ENCODE measurements around the gene IL11. TPM values are rescaled to one million over a fixed set of nuclear protein-coding genes. Genes with fewer than 3 reads are reported as not detected.

The IL11 gene
- total RNA-seq, 1 experiment from 2014 or later, result 141 TPM

Other genes with a start within 250 kb of the IL11 start
- 0.34 and 3.4 TPM in 2 replicates for gene TNNT1, start 221.3 kb downstream of the IL11 start, total RNA-seq (2014; rRNA removed; shearing (Covaris generic))
- gene TNNI3, start 212.7 kb downstream of the IL11 start, total RNA-seq (2014; rRNA removed; shearing (Covaris generic)), result not detected in 2 replicates
- 0.18 and 3.2 TPM in 2 replicates for gene DNAAF3, start 203.8 kb downstream of the IL11 start, total RNA-seq (2014; rRNA removed; shearing (Covaris generic))
- not detected in 2 replicates for gene SYT5, start 190.2 kb downstream of the IL11 start, total RNA-seq (2014; rRNA removed; shearing (Covaris generic))
- gene PTPRH, start 161.0 kb downstream of the IL11 start, total RNA-seq (2014; rRNA removed; shearing (Covaris generic)), result 1.4 and 2.0 TPM in 2 replicates
- gene TMEM86B, start 141.7 kb downstream of the IL11 start, total RNA-seq (2014; rRNA removed; shearing (Covaris generic)), result 0.94 and 1.8 TPM in 2 replicates
- gene PPP6R1, start 111.4 kb downstream of the IL11 start, total RNA-seq (2014; rRNA removed; shearing (Covaris generic)), result 33.6 and 48.0 TPM in 2 replicates
- gene HSPBP1, start 90.4 kb downstream of the IL11 start, total RNA-seq (2014; rRNA removed; shearing (Covaris generic)), result 43.5 and 51.4 TPM in 2 replicates
- gene BRSK1, start 86.5 kb downstream of the IL11 start, total RNA-seq (2014; rRNA removed; shearing (Covaris generic)), result 8.5 and 10.3 TPM in 2 replicates
- not detected in 2 replicates for gene TMEM150B, start 45.1 kb downstream of the IL11 start, total RNA-seq (2014; rRNA removed; shearing (Covaris generic))
- gene KMT5C, start 30.6 kb downstream of the IL11 start, total RNA-seq (2014; rRNA removed; shearing (Covaris generic)), result 4.0 and 6.8 TPM in 2 replicates
- 0.11 TPM in 1 of 2 replicates, not detected in the other for gene COX6B2, start 15.7 kb downstream of the IL11 start, total RNA-seq (2014; rRNA removed; shearing (Covaris generic))
- 0.03 TPM in 1 of 2 replicates, not detected in the other for gene GARIN5B, start 7.2 kb downstream of the IL11 start, total RNA-seq (2014; rRNA removed; shearing (Covaris generic))
- not detected in 2 replicates for gene TMEM190, start 6.4 kb upstream of the IL11 start, total RNA-seq (2014; rRNA removed; shearing (Covaris generic))
- not detected in 2 replicates for gene TMEM238, start 13.8 kb upstream of the IL11 start, total RNA-seq (2014; rRNA removed; shearing (Covaris generic))
- gene RPL28, start 15.5 kb upstream of the IL11 start, total RNA-seq (2014; rRNA removed; shearing (Covaris generic)), result 243 and 543 TPM in 2 replicates
- 509 and 518 TPM in 2 replicates for gene UBE2S, start 37.3 kb upstream of the IL11 start, total RNA-seq (2014; rRNA removed; shearing (Covaris generic))
- not detected in 2 replicates for gene SHISA7, start 72.8 kb upstream of the IL11 start, total RNA-seq (2014; rRNA removed; shearing (Covaris generic))
- gene ISOC2, start 91.2 kb upstream of the IL11 start, total RNA-seq (2014; rRNA removed; shearing (Covaris generic)), result 71.7 and 97.3 TPM in 2 replicates
- not detected in 2 replicates for gene C19orf85, start 94.3 kb upstream of the IL11 start, total RNA-seq (2014; rRNA removed; shearing (Covaris generic))
- gene ZNF628, start 106.2 kb upstream of the IL11 start, total RNA-seq (2014; rRNA removed; shearing (Covaris generic)), result 1.1 and 4.1 TPM in 2 replicates
- gene NAT14, start 114.7 kb upstream of the IL11 start, total RNA-seq (2014; rRNA removed; shearing (Covaris generic)), result 10.9 and 12.1 TPM in 2 replicates
- gene SSC5D, start 118.0 kb upstream of the IL11 start, total RNA-seq (2014; rRNA removed; shearing (Covaris generic)), result not detected in 2 replicates
- gene SBK2, start 166.7 kb upstream of the IL11 start, total RNA-seq (2014; rRNA removed; shearing (Covaris generic)), result not detected in 2 replicates
- gene SBK3, start 175.1 kb upstream of the IL11 start, total RNA-seq (2014; rRNA removed; shearing (Covaris generic)), result 0.32 TPM in 1 of 2 replicates, not detected in the other
- gene ZNF579, start 210.4 kb upstream of the IL11 start, total RNA-seq (2014; rRNA removed; shearing (Covaris generic)), result 7.2 and 12.7 TPM in 2 replicates
- gene FIZ1, start 229.1 kb upstream of the IL11 start, total RNA-seq (2014; rRNA removed; shearing (Covaris generic)), result 2.4 and 5.4 TPM in 2 replicates
- 3.8 and 15.5 TPM in 2 replicates for gene ZNF524, start 229.8 kb upstream of the IL11 start, total RNA-seq (2014; rRNA removed; shearing (Covaris generic))
- 0.63 and 1.4 TPM in 2 replicates for gene ZNF865, start 235.2 kb upstream of the IL11 start, total RNA-seq (2014; rRNA removed; shearing (Covaris generic))

Data from SJSA1 (cell line).